ENCODE results near the gene APOA1.

Gene APOA1

DNA sequence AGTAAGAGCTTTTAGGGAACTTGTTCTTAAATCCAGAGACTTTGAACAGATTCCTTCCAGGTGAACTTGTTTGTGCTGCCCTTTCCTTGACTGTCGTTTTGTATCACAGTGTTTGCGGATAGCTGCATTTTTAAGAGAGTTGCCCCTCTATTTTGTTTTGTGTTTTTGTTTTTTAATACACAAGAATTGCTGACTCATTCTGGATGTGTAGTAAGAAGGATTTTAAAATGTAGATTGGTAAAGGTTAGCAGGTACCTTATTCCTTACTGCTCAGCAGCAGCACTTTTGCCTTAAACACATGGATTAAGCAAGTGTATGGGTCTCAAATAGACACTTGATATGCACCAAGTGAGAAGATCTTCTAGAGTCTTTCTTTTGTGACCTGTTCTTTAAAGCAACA lies 36.8 kb downstream of the APOA1 start:
- TF ChIP-seq, protein P1, sequence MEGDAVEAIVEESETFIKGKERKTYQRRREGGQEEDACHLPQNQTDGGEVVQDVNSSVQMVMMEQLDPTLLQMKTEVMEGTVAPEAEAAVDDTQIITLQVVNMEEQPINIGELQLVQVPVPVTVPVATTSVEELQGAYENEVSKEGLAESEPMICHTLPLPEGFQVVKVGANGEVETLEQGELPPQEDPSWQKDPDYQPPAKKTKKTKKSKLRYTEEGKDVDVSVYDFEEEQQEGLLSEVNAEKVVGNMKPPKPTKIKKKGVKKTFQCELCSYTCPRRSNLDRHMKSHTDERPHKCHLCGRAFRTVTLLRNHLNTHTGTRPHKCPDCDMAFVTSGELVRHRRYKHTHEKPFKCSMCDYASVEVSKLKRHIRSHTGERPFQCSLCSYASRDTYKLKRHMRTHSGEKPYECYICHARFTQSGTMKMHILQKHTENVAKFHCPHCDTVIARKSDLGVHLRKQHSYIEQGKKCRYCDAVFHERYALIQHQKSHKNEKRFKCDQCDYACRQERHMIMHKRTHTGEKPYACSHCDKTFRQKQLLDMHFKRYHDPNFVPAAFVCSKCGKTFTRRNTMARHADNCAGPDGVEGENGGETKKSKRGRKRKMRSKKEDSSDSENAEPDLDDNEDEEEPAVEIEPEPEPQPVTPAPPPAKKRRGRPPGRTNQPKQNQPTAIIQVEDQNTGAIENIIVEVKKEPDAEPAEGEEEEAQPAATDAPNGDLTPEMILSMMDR (IDR thresholded peaks at IDR 0.05; ENCODE audit: extremely low read depth, missing control alignments), result no peak
- DNase-seq (ENCODE audit: low spot score), result no peak

- no peak for DNase-seq (ENCODE audit: low spot score)
- TF ChIP-seq, protein P1 (IDR thresholded peaks at IDR 0.05; ENCODE audit: extremely low read depth, missing control alignments), result no peak
Observed at GRCh38 chr11:116798368-116798767, 39.1 kb downstream of the APOA1 start.

- TF ChIP-seq, protein P1 (IDR thresholded peaks at IDR 0.05; ENCODE audit: extremely low read depth, missing control alignments), result no peak
- DNase-seq (ENCODE audit: low spot score), result no peak
Observed at GRCh38 chr11:116797816-116798215, 39.6 kb downstream of the APOA1 start.

DNA sequence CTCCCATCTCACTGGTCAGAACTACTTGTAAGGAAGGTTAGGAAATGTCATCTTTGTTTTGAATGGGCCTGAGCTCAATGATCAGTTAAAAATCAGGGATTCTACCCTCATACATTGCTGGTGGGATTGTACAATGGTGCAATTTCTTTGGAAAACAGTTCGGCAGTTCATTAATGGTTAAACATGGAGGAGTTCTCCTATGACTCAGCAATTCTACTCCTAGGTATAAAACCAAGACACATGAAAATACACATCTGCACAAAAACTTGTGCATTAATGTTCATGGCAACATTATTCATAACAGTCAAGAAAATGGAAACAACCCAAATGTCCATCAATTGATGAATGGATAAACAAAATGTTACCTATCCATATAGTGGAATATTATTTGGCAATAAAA lies 40.9 kb downstream of the APOA1 start:
- TF ChIP-seq, protein P1 (IDR thresholded peaks at IDR 0.05; ENCODE audit: extremely low read depth, missing control alignments), result no peak
- DNase-seq (ENCODE audit: low spot score), result no peak

DNA sequence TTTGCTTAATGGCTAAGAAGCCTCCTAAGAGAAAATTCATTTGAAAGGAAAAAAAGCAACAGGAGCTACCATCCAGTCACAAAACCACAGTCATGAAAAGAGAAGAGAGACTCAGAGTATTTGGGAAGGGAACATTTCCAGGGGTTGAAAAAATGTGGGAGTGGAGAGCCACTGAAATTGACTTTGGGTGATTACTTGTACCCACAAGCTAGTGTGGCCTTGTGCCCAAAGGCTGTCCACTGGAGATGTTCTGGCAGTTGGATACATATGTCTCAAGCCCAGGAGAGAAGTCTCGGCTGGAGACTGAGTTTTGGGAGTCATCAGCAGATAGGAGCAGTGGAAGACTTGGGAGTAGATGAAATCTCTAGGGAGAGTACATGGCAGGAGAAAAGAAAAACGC lies 42.6 kb downstream of the APOA1 start:
- TF ChIP-seq, protein P1 (IDR thresholded peaks at IDR 0.05; ENCODE audit: extremely low read depth, missing control alignments), result no peak
- DNase-seq (ENCODE audit: low spot score), result no peak

- no peak for DNase-seq (ENCODE audit: low spot score)
- TF ChIP-seq, protein P1 (IDR thresholded peaks at IDR 0.05; ENCODE audit: extremely low read depth, missing control alignments), result no peak
Observed at GRCh38 chr11:116793772-116794097, 43.7 kb downstream of the APOA1 start.

DNA sequence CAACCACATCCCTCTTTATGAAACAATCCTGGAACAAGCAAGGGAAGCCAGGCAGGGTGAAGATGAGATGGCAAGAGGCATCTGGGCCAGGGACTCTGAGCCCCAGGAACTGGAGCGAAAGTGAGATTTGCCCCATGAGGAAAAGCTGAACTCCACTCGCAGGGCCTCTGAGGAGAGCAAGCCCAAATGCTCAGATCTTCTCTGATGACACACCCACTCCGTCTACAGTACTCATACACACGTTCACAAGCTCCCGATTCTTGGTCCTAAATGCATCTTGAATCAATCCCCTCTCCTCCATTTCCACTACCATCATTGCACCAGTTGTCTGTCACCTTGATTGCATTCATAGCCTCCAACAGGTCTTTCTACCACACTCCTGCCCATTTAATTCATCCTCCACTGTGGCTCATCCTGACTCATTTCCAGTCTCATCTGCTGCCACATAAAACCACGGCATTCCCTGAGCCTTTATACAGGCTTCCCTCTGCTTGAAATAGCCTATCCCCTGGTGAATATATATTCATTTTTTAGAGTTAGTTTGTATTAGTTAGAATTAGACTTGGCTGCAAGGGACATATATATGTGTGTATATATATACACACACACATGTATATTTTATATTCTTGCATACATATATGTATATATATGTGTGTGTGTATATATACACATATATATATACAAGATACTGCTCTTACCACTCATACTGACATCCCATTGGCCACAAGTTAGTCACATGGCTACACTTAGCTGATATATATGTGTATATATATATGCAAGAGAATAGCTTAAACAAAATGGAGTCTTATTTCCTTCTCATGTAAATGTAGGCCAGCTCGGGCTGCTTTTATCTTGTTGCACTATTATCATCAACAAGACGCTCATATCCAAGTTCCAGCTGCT lies 44.3 kb downstream of the APOA1 start:
- DNase-seq (ENCODE audit: low spot score), result no peak
- TF ChIP-seq, protein P1 (IDR thresholded peaks at IDR 0.05; ENCODE audit: extremely low read depth, missing control alignments), result no peak
